Measurements from ENCODE around the gene CPHXL2.

Gene CPHXL2

DNA sequence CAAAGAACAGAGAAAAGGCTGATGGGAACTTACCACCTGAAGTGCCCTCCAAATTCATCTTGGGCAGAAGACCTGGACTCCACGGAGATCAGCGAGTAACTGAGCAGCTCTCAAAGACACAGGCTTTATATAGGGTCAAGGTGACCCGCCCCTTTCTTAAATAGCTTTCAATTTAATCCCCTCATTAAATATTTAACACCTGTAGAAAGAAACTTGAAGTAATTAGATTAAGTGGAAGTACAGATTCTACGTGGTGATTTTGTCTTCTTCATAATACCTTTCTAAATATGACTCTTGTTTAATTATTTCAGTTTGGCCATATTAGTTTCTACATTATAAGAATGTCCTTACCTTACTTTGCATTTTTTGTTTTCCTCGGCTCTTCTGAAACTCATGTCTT is 24.6 kb upstream of the CPHXL2 start, which contains the start of gene DUXB:
DUXB (minus strand) TSS at position 101 of the 400 bp plus-strand sequence; CDS start at position 58, 43 bp downstream.
- no peak for DNase-seq (ENCODE audit: low read depth)
- no peak within 1 kb of the TSS for H3K4me3 ChIP-seq (replicated peaks; ENCODE audit: low read depth, low read length)
- TF ChIP-seq, protein P1, sequence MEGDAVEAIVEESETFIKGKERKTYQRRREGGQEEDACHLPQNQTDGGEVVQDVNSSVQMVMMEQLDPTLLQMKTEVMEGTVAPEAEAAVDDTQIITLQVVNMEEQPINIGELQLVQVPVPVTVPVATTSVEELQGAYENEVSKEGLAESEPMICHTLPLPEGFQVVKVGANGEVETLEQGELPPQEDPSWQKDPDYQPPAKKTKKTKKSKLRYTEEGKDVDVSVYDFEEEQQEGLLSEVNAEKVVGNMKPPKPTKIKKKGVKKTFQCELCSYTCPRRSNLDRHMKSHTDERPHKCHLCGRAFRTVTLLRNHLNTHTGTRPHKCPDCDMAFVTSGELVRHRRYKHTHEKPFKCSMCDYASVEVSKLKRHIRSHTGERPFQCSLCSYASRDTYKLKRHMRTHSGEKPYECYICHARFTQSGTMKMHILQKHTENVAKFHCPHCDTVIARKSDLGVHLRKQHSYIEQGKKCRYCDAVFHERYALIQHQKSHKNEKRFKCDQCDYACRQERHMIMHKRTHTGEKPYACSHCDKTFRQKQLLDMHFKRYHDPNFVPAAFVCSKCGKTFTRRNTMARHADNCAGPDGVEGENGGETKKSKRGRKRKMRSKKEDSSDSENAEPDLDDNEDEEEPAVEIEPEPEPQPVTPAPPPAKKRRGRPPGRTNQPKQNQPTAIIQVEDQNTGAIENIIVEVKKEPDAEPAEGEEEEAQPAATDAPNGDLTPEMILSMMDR (IDR thresholded peaks at IDR 0.05; ENCODE audit: low read length, missing control alignments) = no peak

DNA sequence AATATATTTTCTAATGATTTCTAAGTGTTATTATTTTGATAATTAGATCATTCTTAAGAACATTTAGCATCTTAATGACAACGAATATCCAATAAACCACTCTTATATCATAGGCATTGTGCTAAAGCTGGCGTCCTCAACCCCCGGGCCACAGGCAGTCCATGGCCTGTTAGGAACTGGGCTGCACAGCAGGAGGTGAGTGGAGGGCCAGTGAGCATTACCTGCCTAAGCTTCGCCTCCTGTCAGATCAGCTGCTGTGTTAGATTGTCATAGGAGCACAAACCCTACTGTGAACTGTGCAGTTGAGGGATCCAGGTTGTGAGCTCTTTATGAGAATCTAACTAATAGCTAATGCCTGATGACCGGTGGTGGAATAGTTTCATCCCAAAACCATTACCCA is 20.8 kb upstream of the CPHXL2 start:
- DNase-seq (ENCODE audit: low read depth) = no peak
- H3K4me3 ChIP-seq (replicated peaks; ENCODE audit: low read depth, low read length) = no peak overlapping the region
- TF ChIP-seq, protein P1 (IDR thresholded peaks at IDR 0.05; ENCODE audit: low read length, missing control alignments) = no peak

DNA sequence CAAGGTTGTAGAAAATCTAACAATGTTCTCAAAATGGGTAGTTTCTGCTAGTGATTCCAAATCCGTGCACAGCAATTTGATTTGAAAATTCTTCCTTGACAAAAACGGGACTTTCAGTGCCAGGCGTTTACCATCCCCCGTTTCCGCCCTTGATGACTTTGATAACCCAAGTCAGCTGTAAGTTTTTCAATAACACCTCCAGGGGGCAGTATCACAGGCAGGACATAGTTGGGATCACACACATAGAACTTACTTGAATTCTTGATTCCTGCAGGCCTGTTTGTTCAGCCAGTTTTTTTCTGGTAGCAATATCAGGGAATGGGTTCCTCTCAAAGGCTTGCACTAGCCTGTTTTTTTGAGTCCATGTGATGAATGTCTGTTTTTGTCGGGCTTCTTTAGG is 18.9 kb upstream of the CPHXL2 start:
- DNase-seq (ENCODE audit: low read depth) = no peak
- no peak overlapping the region for H3K4me3 ChIP-seq (replicated peaks; ENCODE audit: low read depth, low read length)
- TF ChIP-seq, protein P1 (IDR thresholded peaks at IDR 0.05; ENCODE audit: low read length, missing control alignments) = no peak

DNA sequence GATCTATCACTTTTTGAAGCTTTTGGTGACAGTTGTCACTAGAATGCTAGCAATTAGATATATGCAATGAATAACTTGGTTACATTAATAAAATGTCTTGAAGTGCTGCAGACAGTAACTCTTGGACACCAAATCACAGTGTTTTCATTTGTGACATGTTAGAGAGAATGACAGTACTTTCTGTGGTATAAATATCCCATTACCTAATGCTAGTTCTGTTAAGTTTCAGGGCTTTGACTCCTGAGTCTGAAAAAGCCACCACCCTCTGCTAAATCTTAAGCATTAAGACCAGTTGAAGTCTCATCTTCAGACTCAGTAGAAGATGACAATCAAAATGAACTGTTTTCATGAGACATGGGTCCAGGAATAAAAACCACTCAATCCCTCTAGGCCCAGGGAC is 10.6 kb upstream of the CPHXL2 start:
- DNase-seq (ENCODE audit: low read depth) = no peak
- TF ChIP-seq, protein P1 (IDR thresholded peaks at IDR 0.05; ENCODE audit: low read length, missing control alignments) = no peak

DNA sequence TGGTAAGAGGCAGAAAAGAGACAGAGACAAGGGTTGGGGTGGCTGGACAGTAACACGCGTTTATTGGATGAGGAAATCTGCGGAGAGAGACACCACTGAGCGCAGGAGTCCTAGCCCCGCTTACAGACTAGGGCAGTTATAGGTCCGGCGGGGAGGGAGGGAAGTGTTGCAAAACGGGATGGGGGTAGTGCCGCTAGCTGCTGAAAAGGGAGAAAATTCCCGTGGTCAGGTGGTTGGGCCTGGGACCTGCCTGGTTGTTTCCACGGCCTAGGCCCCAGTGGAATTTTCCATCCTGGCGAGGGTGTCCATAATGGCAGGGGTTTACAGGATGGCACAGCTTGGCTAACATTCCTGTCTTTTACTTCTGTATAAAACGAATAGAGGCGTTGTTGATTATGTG is 5.5 kb upstream of the CPHXL2 start:
- no peak for DNase-seq (ENCODE audit: low read depth)
- no peak overlapping the region for H3K4me3 ChIP-seq (replicated peaks; ENCODE audit: low read depth, low read length)
- TF ChIP-seq, protein P1 (IDR thresholded peaks at IDR 0.05; ENCODE audit: low read length, missing control alignments) = no peak

More for the DNA sequence above, 10.6 kb upstream of the CPHXL2 start:
- no peak overlapping the region for H3K4me3 ChIP-seq (replicated peaks; ENCODE audit: low read depth, low read length)

DNA sequence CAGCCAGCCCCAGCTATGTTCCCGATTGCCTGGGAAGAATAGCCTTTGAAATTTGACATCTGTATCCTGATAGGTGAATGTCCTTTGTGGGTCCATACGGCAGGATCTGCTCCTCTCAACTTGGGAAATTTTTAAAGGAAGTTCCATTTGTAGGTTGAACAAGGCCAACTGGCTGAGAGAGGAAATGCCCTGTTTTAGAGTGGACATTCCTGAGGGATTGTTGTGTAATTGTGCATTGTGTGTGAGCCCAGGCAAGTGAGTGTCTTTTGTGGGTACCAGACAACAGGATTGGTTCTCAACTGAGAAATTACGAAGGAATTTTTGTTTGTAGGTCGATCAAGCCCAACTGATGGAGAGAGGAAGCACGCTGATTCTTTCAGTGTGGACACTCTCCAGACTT is 2.6 kb upstream of the CPHXL2 start:
- TF ChIP-seq, protein P1 (IDR thresholded peaks at IDR 0.05; ENCODE audit: low read length, missing control alignments) = no peak
- DNase-seq (ENCODE audit: low read depth) = peak; percentile 57

DNA sequence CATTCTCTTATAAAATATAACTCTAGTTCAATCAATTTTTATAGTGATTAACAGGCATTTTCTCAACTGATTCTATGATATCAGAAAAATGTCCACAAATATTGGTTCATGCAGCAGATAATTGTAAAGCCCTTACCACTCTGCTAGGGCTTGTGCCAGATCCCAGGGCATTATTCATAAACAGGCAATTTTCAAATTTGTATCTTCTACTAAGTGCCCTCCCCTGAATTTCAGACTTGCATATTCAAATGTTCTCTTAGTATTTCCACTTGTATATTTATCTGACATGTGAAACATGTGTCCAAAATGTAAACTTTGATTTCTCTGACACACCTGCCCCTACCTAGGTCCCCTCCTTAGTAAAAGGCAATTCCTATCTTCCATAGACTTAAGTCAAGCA is 9.3 kb downstream of the CPHXL2 start:
- DNase-seq (ENCODE audit: low read depth) = no peak
- no peak overlapping the region for H3K4me3 ChIP-seq (replicated peaks; ENCODE audit: low read depth, low read length)
- TF ChIP-seq, protein P1 (IDR thresholded peaks at IDR 0.05; ENCODE audit: low read length, missing control alignments) = no peak

More for the DNA sequence above, 2.6 kb upstream of the CPHXL2 start:
- H3K4me3 ChIP-seq (replicated peaks; ENCODE audit: low read depth, low read length) = no peak overlapping the region

All from fibroblast of pulmonary artery (primary cell).